Activated T-helper 2 cell treated with anti-CD3 and anti-CD28 coated beads, Interferon-gamma antibody, Interleukin-2, Interleukin-4, amounts not matched to agents 10 μg/mL and 5 μg/mL and 100 μg/mL, durations not matched to agents 14 hours and 24 hours and 36 hours (primary cell): ENCODE measurements around the gene OR52A1. TPM values are rescaled to one million over a fixed set of nuclear protein-coding genes. Genes with fewer than 3 reads are reported as not detected.
"Not testable (repeated sequence)": the region's sequence is repeated elsewhere in the genome, so short reads cannot be mapped to it uniquely, and the experiment has no call there.

ENCODE experiments used
- DNase-seq: peaks from one replicate; pipeline ENCODE4 v3.0.0; 2021; ENCODE audit warnings: low spot score
- H3K27ac Mint-ChIP-seq: one replicate; pipeline ENCODE4 v1.8.0; 2021; ENCODE audit warnings: mixed read lengths
- H3K27me3 Mint-ChIP-seq: one replicate; pipeline ENCODE4 v1.8.0; 2021; ENCODE audit warnings: low read depth, mixed read lengths
- H3K36me3 Mint-ChIP-seq: one replicate; pipeline ENCODE4 v1.8.0; 2021; ENCODE audit warnings: low read depth, mixed read lengths
- H3K4me1 Mint-ChIP-seq: one replicate; pipeline ENCODE4 v1.8.0; 2021; ENCODE audit warnings: low read depth, mixed read lengths
- H3K4me3 Mint-ChIP-seq: one replicate; pipeline ENCODE4 v1.8.0; 2021; ENCODE audit warnings: low read depth, mild to moderate bottlenecking, moderate library complexity, mixed read lengths
- H3K9me3 Mint-ChIP-seq: one replicate; pipeline ENCODE4 v1.8.0; 2021; ENCODE audit warnings: mixed read lengths
- intact Hi-C: fragments of 100-400 bp; cut with micrococcal nuclease; formaldehyde crosslinking; loops from one replicate; pipeline ENCODE4 v1.15.1; 2023
- total RNA-seq: library from RNA; stranded (reverse); gene quantifications from 2 replicates; pipeline ENCODE4 v1.2.3, GENCODE V29; 2022

OR52A1 gene
- total RNA-seq, 1 donor from 2014 or later = not detected

GRCh38 chr11:5164807-5165206 lies 10.2 kb upstream of the OR52A1 start:
- DNase-seq, intact Hi-C loops, H3K27ac Mint-ChIP-seq, H3K36me3 Mint-ChIP-seq, H3K4me3 Mint-ChIP-seq, H3K9me3 Mint-ChIP-seq, H3K27me3 Mint-ChIP-seq, H3K4me1 Mint-ChIP-seq: not testable (repeated sequence)

GRCh38 chr11:5161045-5161444 lies 6.5 kb upstream of the OR52A1 start:
- H3K27me3 Mint-ChIP-seq, H3K9me3 Mint-ChIP-seq, H3K27ac Mint-ChIP-seq, H3K4me1 Mint-ChIP-seq, DNase-seq, intact Hi-C loops, H3K36me3 Mint-ChIP-seq, H3K4me3 Mint-ChIP-seq: not testable (repeated sequence)

- H3K36me3 Mint-ChIP-seq, H3K27me3 Mint-ChIP-seq, H3K27ac Mint-ChIP-seq, H3K9me3 Mint-ChIP-seq, H3K4me3 Mint-ChIP-seq, DNase-seq, intact Hi-C loops, H3K4me1 Mint-ChIP-seq: not testable (repeated sequence)
Measured at GRCh38 chr11:5160217-5160616, 5.7 kb upstream of the OR52A1 start.

- Mint-ChIP-seq H3K4me1 (no peaks in the 10 kb centered on the region), H3K36me3 (no peaks in the 10 kb centered on the region), H3K4me3 (no peak overlapping the region), H3K27ac (no peak overlapping the region), H3K27me3 (no peaks in the 10 kb centered on the region), H3K9me3 (no peaks in the 10 kb centered on the region)
- intact Hi-C loops = no loop called here
- no peak for DNase-seq
Measured at GRCh38 chr11:5159806-5160205, 5.2 kb upstream of the OR52A1 start.

GRCh38 chr11:5153574-5154431 lies 754 bp downstream of the OR52A1 start:
- H3K27ac Mint-ChIP-seq = no peak overlapping the region
- no peaks in the 10 kb centered on the region for H3K9me3 Mint-ChIP-seq
- H3K4me1 Mint-ChIP-seq = no peaks in the 10 kb centered on the region
- intact Hi-C loops = no loop called here
- no peaks in the 10 kb centered on the region for H3K36me3 Mint-ChIP-seq
- DNase-seq = no peak
- H3K27me3 Mint-ChIP-seq = no peaks in the 10 kb centered on the region
- H3K4me3 Mint-ChIP-seq = no peak overlapping the region

- Mint-ChIP-seq H3K4me1 (no peaks in the 10 kb centered on the region), H3K4me3 (no peak overlapping the region), H3K27ac (no peak overlapping the region), H3K36me3 (no peaks in the 10 kb centered on the region), H3K9me3 (no peaks in the 10 kb centered on the region), H3K27me3 (no peaks in the 10 kb centered on the region)
- DNase-seq = no peak
- intact Hi-C loops = no loop called here
Measured at GRCh38 chr11:5151713-5152153, 2.8 kb downstream of the OR52A1 start.

DNA sequence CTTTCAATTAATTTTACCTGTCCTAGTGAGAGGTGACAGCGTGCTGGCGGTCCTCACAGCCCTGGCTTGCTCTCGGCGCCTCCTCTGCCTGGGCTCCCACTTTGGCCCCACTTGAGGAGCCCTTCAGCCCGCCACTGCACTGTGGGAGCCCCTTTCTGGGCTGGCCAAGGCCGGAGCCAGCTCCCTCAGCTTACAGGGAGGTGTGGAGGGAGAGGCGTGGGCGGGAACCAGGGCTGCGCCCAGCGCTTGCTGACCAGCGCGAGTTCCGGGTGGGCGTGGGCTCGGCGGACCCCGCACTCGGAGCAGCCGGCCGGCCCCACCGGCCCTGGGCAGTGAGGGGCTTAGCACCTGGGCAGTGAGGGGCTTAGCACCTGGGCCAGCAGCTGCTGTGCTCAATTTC lies 10.4 kb downstream of the OR52A1 start:
- intact Hi-C loops, H3K4me3 Mint-ChIP-seq, H3K27ac Mint-ChIP-seq, H3K27me3 Mint-ChIP-seq, H3K9me3 Mint-ChIP-seq, H3K4me1 Mint-ChIP-seq, DNase-seq, H3K36me3 Mint-ChIP-seq: not testable (repeated sequence)

DNA sequence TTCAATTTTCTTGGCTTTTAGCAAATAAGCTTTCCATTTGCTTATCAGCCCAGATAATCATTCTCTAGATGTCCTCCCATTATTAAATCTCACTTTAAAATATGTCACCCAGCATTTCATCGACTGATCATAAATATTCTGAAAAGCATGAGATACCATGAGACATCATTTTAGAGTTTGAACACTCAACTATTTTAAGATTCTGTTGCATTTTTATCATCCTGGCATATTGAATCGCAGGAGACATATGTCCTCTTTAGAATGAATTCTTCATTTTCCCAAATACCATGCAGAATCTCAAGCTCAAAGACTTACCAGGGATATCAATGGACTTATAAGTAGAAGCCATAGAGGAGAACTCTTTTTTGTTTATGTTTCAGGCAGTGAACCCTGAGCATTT lies 16.6 kb downstream of the OR52A1 start, which contains the start of gene OR52A5:
Gene OR52A5 (minus strand): TSS at position 361 of the 400 bp plus-strand sequence. CDS start 5,714 bp downstream, outside the sequence.
- Mint-ChIP-seq H3K9me3 (no peaks in the 10 kb centered on the region), H3K4me1 (no peaks in the 10 kb centered on the region), H3K27me3 (no peaks in the 10 kb centered on the region), H3K4me3 (no peak within 1 kb of the TSS), H3K36me3 (no peaks in the 10 kb centered on the region), H3K27ac (no peak within 1 kb of the TSS)
- intact Hi-C loops = no loop called here
- no peak for DNase-seq

- H3K4me3 Mint-ChIP-seq = no peak overlapping the region
- intact Hi-C loops = no loop called here
- DNase-seq = no peak
- no peaks in the 10 kb centered on the region for H3K36me3 Mint-ChIP-seq
- H3K4me1 Mint-ChIP-seq = no peaks in the 10 kb centered on the region
- H3K9me3 Mint-ChIP-seq = no peaks in the 10 kb centered on the region
- no peak overlapping the region for H3K27ac Mint-ChIP-seq
- H3K27me3 Mint-ChIP-seq = no peaks in the 10 kb centered on the region
Measured at GRCh38 chr11:5137014-5137413, 17.5 kb downstream of the OR52A1 start.

- DNase-seq = no peak
- intact Hi-C loops = no loop called here
- no peak overlapping the region for H3K27ac Mint-ChIP-seq
- no peak overlapping the region for H3K4me3 Mint-ChIP-seq
- no peaks in the 10 kb centered on the region for H3K36me3 Mint-ChIP-seq
- no peaks in the 10 kb centered on the region for H3K9me3 Mint-ChIP-seq
- no peaks in the 10 kb centered on the region for H3K4me1 Mint-ChIP-seq
- no peaks in the 10 kb centered on the region for H3K27me3 Mint-ChIP-seq
Measured at GRCh38 chr11:5136261-5136660, 18.3 kb downstream of the OR52A1 start.

DNA sequence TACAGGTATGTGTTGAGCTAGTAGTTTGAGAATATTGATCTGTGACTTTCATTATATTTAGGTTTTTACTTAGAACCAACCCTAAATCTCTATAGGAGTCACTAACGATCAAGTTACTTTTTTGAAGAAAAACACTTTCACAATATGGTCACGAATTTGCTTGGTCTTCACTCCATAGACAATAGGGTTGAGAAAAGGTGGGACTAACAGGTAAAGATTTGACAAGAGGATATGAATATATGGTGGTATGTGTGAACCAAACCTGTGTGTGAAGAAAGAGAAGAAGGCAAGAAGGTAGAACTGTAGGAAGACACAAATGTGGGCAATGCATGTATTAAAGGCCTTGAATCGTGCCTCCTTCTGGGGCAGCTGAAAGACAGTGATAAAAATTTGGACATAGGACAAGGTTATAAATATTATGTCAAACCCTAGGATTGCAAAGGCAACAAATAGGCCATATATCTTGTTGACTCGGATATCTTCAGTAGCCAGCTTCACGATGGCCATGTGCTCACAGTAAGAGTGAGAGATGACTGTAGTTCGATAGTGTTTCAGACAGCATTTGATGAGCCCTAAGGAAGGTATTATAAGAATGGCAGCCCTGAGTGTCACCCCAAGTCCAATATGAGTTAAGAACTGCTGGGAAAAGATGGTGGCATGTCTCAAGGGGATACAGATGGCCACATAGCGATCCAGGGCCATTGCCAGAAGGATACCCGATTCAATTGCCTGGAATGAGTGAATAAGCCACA lies 22.8 kb downstream of the OR52A1 start:
- H3K4me1 Mint-ChIP-seq = no peaks in the 10 kb centered on the region
- H3K9me3 Mint-ChIP-seq = no peaks in the 10 kb centered on the region
- no peak overlapping the region for H3K4me3 Mint-ChIP-seq
- no peak for DNase-seq
- no peaks in the 10 kb centered on the region for H3K27me3 Mint-ChIP-seq
- intact Hi-C loops = no loop called here
- H3K36me3 Mint-ChIP-seq = no peaks in the 10 kb centered on the region
- no peak overlapping the region for H3K27ac Mint-ChIP-seq

- Mint-ChIP-seq H3K9me3 (no peaks in the 10 kb centered on the region), H3K27me3 (no peaks in the 10 kb centered on the region), H3K27ac (no peak overlapping the region), H3K4me1 (no peaks in the 10 kb centered on the region), H3K4me3 (no peak overlapping the region), H3K36me3 (no peaks in the 10 kb centered on the region)
- intact Hi-C loops = no loop called here
- no peak for DNase-seq
Measured at GRCh38 chr11:5129457-5129877, 25.1 kb downstream of the OR52A1 start.
